ENCODE data around the gene BCL2L13.
"Not testable (repeated sequence)": the region's sequence is repeated elsewhere in the genome, so short reads cannot be mapped to it uniquely, and the experiment has no call there.

The BCL2L13 gene

DNA sequence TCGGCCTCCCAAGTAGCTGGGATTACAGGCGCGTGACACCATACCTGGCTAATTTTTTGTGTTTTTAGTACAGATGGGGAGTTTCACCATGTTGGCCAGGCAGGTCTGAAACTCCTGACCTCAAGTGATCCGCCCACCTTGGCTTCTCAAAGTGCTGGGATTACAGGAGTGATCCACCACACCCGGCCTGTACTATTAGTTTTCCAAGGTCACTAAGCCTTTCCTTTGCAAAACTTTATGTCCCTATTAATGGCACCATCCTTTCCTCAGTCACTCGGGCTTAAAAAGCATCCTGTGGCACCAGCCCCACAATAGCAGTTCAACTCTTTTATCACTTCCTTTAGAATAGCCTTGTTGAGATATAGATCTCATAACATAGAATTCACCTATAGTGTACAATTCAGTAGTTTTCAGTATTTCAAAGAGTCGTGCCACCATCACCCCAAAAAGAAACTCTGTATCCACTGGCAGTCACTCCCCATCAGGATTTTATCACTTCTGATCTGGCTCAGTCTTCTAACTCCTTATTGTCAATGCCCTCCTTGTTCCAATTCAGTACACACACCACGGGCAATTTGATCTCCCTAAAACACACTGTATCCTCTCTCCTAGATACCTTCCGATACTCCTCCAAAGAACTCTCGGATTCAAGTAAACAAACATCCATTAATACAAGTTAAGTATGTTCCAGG lies 921 bp upstream of the BCL2L13 start:
- DNase-seq: no peak

DNA sequence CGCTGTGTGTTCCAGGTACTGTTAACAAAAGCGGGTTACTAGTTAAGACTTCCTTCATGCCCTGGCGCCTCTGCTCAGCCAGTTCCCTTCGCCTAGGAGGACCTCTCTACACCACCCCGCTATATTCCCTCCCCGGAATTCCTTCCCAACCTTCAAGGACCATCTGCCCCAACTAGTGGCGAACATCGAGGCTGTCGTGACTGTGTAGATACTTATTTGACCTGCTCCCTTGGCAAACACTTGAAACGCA lies 450 bp upstream of the BCL2L13 start:
- DNase-seq: peak; percentile 64

DNA sequence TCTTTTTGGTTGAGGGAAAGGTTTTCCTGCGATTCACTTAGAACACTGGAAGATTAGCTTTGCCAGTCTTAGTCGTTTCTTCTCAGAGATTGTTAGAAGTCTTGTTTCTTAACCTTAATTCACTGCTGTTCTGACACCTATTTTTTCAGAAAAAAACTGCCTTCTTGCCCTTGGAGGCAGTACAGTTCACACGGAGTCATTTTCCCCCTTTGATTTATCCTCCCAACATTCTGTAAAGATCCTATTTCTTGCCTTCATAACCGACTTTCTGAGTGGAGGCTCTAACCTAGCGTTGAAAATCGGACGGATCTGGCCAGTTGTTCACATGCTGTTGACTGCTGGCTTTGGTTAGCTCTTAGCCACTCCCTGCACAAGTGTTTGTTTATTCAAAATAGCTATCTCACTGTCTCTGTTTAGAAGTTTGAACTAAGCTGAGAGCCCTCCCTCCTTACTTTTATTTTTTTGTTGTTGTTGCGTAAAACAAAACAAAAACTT lies 737 bp downstream of the BCL2L13 start:
- DNase-seq: no peak

DNA sequence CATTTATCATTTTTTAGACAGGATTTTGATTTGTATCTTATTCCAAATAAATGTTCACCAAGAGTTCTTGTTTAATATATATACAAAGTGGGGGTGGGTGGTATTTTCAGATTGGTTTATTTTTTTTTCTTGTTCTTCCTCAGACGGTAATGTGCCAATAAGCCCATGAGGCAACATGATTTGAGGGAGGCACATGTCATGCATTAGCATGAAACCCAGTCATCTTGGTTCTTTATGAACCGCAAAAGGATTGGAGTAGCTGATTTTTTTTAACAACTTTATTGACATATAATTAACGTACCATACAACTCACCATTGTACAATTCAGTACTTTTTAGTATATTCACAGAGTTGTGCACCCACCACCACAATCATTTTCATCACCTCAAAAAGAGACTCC lies 2.7 kb downstream of the BCL2L13 start:
- no peak for DNase-seq

DNA sequence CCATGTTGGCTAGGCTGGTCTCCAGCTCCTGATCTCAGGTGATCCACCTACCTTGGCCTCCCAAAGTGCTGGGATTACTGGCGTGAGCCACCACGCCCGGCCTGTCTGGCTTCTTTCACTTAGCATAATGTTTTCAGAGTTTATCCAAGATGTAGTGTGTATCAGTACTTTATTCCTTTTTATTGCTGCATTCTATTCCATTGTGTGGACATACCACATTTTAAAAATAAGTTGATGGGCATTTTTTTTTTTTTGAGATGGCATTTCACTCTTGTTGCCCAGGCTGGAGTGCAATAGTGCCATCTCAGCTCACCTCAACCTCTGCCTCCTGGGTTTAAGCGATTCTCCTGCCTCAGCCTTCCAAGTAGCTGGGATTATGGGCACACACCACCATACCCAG lies 3.8 kb downstream of the BCL2L13 start:
- DNase-seq: not testable (repeated sequence)

DNA sequence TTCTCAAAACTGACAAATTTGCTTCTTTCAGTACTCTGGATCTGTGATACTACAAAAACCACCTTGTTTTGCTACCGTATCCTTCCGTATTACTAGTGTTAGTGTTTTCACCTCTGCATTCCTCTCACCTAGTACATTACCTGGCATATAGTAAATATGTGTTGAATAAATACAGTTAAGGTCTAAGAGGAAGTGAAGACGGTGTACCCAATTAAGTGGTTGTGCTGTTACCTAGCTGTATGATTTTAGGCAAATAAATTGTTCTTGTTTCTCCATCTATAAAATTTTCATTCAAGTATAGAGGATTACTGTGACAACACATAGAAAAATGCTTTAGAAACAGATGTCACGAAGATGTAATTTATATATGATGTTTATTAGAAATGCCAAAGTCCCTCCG lies 8.9 kb downstream of the BCL2L13 start:
- no peak for DNase-seq

DNA sequence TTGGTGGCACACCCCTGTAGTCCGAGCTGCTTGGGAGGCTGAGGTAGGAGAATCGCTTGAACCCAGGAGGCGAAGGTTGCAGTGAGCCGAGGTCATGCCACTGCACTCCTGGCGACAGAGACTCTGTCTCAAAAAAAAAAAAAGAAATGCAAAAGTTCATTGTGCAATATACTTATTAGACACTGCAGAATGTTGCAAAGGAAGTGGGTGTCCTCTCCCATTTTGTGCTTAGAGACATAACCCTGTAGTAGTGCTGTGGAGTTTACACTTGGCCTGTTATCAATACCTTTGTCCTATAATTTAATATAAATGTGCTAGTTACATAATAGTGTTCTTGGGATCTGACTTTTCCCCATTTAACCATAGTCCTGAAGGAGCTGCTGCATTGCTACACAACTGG lies 9.4 kb downstream of the BCL2L13 start:
- no peak for DNase-seq

DNA sequence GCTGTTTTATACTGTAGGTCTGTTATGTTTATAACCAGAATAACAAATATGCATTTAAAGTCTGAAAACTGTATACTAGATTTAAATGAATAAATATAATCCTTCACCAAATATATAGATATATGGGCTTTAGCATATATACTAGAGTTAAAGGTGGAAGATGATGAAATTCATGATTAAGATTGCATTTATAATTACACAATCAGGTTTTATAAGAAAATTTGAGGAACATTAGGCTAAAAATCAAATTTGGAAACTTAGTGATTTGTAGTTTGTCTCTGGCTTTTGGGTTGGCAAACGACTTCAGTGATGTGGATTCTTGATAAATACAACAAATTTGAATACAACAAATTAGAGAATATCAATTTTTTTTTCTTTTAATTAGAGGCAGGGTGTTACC lies 10.0 kb downstream of the BCL2L13 start:
- DNase-seq: no peak

DNA sequence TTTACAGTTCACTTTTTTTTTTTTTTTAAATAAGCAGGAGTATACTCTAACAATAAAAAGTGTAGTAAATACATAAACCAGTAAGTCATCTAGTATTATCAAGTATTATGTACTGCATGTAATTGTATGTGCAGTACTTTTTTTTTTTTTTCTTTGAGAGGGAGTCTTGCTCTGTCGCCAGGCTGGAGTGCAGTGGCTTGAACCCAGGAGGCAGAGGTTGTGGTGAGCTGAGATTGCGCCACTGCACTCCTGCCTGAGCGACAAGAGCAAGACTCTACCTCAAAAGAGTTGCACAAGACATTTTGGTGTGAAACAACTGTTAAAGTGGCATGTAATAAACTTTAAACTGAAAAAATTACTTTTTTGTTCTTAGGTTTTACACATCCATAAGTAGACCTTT lies 16.7 kb downstream of the BCL2L13 start:
- no peak for DNase-seq

DNA sequence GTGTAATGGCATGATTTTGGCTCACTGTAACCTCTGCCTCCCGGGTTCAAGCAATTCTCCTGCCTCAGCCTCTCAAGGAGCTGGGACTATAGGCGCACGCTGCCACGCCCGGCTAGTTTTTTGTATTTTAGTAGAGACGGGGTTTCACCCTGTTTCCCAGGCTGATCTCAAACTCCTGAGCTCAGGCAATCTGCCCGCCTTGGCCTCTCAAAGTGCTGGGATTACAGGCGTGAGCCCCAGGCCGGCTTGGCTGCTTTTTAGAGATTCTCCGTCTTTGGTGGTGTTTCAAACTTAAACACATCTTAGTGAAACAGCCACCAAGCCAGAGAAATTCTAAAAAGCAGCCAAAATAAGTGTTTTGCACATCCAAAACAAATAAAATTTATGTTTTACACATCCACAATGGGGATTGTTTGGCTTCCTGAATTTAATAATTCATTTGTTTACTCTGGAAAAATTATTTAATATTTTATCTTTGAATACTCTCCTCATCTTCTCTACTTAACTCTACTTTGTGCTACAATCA lies 18.4 kb downstream of the BCL2L13 start:
- DNase-seq: no peak

DNA sequence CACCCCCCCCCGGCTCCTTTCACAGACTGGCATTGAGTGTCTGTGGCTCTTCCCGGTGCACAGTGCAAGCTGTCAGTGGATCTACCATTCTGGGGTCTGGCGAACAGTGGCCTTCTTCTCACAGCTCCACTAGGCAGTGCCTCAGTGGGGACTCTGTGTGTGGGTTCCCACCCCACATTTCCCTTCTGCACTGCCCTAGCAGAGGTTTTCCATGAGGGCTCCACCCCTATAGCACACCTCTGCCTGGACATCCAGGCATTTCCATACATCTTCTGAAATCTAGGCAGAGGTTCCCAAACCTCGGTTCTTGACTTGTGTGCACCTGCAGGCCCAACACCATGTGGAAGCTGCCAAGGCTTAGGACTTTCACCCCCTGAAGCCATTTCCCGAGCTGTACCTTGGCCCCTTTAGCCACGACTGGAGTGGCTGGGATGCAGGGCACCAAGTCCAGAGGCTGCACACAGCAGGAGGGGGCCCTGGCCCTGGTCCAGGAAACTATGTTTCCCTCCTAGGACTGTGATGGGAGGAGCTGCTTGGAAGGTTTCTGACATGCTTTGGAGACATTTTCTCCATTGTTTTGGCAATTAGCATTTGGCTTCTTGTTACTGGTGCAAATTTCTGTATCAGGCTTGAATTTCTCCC lies 26.0 kb downstream of the BCL2L13 start:
- DNase-seq: no peak

DNA sequence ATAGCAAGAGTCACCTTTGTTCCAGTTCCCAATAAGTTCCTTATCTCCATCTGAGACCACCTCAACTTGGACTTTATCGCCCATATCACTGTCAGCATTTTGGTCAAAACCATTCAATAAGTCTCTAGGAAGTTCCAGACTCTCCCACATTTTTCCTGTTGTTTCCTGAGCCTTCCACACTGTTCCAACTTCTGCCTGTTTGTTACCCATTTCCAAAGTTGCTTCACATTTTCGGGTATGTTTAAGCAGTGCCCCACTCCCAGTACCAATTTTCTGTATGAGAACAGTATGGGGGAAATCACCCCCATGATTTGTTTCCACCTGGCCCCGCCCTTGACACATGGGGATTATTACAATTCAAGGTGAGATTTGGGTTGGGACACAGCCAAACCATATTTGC lies 26.7 kb downstream of the BCL2L13 start:
- no peak for DNase-seq

DNA sequence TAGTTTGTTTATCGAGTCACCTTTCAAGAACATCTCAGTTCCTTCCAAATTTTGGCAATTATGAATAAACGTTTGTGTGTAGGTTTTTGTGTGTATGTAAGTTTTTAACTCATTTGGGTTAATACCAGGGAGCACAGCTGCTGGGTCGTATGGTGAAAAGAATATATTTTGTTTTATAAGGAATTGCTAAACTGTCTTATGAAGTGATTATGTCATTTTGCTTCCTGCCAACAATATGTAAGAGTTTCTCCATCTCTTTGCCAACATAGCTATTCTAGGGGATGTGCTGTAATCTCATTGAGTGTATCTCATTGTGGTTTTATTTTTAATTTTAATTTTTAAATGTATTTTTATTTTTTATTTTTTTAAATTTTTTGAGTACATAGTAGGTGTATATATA lies 27.3 kb downstream of the BCL2L13 start:
- no peak for DNase-seq

DNA sequence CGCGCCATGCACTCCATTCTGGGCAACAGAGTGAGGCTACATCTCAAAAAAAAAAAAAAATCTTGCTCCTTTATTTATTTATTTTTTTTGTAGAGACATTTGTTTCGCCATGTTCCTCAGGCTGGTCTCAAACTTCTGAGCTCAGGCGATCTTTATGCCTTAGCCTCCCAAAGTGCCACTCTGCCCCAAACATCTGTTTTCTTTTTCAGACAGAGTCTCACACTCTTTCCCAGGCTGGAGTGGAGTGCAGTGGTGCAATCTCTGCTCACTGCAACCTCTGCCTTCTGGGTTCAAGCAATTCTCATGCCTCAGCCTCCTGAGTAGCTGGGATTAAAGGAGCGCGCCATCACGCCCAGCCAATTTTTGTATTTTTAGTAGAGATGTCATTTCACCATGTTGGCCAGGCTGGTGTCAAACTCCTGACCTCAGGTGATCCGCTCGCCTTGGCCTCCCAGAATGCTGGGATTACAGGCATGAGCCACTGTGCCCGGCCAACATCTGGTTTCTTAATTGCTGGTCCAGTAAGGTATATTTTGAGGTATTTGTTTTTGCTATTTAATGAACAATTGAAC lies 33.0 kb downstream of the BCL2L13 start:
- DNase-seq: not testable (repeated sequence)

DNA sequence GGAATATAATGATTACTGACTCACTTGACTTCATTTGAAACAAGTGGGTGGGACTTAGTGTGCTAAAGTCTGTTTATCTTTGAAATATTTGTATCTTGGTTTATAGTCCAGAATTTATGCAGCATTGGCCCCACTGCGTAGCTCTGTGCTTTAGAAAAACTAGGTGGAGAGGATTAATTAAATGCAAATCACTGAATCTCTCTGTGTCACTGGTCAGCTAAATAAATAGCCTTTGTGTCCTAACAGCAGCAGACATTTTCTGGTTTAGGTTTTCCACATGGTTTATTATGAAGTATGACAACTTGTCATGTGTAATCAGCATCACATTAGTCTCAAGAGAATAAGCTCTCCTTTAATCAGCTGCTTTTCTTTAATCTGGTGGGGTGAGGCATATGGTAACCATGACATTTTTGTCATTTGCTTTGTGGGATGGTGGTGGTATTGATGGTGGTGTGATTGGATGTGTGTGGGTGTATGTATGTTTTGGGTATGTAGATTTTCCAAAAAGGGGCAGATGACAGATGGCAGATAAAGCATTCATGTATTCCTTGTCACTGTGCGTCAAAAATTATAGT lies 33.9 kb downstream of the BCL2L13 start:
- no peak for DNase-seq

DNA sequence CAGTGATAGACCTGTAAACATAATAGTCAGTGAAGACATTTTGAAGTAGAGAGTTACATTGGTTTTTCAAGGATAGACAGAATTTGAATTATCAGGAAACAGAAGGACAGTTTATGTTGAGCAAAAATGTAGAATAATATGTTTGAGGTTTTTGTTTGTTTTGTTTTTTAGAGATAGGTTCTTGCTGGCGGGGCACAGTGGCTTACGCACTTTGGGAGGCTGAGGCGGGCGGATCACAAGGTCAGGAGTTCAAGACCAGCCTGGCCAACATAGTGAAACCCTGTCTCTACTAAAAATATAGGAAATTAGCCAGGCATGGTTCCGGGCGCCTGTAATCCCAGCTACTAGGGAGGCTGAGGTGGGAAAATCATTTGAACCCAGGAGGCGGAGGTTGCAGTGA lies 35.6 kb downstream of the BCL2L13 start:
- DNase-seq: no peak

DNA sequence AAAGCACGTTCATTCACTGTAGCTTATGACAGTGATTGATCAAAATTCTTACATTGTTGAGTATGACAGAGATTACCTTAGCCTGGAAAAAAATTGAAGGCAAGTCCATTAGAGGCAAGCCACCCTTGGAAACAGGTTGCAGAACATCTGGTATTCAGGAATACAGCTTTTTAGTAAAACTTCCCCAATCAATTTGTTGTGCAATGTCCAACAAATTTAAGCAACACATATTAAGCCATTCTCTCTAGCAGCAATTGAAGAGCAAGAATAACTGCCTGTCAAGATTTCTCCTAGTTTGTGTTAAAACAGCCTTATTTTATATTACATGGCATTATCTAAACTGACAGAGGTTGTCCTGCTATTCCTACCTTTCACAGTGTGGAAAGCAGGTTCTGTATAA lies 37.0 kb downstream of the BCL2L13 start:
- DNase-seq: no peak

DNA sequence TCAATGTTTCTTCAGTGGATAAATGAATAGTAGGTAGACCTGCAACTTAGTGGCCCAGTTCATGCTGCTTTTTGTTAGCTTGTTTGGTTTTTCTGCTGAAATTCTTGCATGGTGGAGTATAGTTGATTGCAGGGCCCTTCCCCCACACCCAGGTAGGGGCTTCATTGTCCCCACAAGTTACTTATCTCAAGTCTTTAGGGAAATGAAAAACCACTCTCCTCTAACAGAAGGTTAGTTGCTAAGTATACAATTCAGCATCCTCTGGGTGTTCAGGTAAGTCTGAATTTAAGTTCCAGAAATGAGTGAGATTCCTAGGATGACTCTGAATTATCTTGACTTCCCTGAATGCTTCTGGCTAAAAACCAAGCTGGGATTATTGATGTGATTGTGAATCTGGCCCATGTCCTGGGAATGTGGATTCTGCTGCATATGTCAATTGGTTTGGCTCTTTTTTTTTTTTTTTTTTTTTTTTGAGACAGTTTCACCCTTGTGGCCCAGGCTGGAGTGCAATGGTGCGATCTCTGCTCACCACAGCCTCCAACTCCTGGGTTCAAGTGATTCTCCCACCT lies 40.3 kb downstream of the BCL2L13 start:
- no peak for DNase-seq

DNA sequence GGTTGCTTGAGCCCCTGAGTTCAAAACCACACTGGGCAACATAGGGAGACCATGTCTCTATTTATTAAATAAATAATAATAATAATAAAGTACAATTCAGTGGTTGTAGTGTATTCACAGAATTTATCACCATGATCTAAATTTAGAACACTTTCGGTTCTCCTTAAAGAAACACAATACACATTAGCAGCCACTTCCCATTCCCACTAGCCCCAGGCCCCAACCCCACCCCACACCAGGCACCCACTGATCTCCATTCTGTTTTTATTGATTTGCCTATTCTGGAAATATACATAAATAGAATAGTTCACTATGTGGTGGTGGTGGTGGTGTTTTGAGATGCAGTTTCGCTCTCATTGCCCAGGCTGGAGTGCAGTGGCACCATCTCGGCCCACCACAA lies 45.7 kb downstream of the BCL2L13 start:
- DNase-seq: no peak

DNA sequence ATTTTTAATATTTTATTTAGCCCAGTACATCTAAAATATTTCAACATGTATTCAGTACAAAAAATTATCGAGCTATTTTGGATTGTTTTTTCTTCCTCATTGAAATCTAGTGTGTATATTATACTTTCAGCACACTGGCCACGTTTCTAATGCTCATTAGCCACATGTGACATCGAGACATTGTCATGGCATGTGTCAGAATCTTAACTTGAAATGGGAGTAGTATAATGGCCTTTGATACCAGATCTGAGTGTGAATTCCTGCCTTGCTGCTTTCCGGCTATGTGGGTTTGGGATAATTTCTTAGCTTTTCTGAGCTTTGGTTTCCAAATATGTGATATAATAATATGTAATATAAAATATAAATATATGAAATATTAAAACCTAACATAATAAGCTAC lies 54.3 kb downstream of the BCL2L13 start:
- DNase-seq: no peak

DNA sequence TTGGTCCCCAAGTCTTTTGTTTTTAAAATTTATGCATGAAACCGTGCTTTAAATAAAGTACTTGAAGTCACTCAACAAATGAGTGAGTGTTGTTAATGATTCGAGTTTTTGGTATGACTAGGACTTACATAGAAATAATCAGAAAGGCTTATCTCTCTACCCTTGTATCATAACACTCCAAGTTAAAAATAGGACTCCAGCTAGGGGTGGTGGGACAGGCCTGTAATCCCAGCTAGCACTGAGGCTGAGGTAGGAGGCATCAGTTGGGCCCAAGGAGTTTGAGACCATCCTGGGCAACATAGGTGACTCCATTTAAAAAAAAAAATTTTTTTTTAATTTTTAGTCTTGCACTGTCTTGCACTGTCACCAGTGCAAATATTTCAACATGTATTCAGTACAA lies 55.6 kb downstream of the BCL2L13 start:
- DNase-seq: no peak

DNA sequence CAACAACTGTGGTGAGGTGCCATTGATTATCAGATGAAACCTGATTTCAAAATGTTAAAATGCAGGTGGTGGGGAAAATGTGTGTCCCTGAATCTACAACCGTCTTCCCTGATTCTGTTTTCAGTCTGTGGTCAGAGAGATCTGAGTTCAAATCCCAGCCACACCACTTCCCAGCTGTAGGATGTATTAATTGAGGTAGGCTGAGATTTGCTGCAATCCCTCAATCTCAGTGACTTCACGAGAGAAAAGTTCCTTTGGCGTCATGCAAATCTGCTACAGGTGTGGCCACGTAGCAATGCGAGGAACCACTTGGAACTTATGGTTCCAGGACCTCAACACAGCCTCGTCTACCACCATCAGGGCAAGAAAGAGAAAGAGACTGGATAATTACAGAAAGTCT lies 56.2 kb downstream of the BCL2L13 start:
- DNase-seq: no peak

DNA sequence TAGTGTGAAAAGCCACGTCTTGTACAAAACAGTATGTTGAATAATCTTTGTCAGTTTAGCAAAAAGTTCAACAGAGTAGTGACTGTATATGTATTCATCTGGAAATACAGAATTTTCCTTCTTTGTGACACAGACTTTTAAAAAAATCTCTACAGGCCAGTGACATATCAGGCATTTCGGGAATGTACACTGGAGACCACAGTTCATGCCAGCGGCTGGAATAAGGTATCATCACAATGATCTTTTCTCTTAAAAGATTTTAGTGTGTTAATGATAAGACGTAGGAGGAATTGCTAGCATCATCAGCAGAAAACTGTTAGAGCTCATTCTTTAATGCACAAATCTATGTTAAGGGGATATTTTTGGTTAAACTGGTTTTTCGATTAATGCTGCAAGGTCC lies 57.4 kb downstream of the BCL2L13 start:
- DNase-seq: no peak

DNA sequence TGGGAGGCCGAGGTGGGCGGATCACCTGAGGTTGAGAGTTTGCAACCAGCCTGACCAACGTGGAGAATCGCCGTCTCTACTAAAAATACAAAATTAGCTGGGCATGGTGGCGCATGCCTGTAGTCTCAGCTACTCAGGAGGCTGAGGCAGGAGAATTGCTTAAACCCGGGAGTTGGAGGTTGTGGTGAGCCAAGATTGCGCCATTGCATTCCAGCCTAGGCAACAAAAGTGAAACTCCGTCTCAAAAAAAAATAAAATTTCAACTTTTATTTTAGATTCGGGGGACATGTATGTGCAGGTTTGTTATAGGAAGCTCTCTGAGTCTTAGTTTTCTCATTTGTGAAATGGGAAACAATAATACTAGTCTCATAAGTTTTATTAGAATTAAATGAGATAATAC lies 58.6 kb downstream of the BCL2L13 start:
- DNase-seq: not testable (repeated sequence)

Measured in GDM1 (cell line).